Activated B cell treated with CpG ODN at 0.5 μM for 24 hours (primary cell): Measurements from ENCODE around the gene KCNK10. TPM values are rescaled to one million over a fixed set of nuclear protein-coding genes. Genes with fewer than 3 reads are reported as not detected.

Experiments used
- ATAC-seq: fragments of 200-7000 bp; cut with Tn5 transposase; one replicate; pipeline ENCODE4 v1.10.0; 2021; ENCODE audit warnings: low read depth, mild to moderate bottlenecking, moderate library complexity
- CTCF ChIA-PET: fragments of 350-600 bp; sonication (Branson Sonifier 250); formaldehyde crosslinking; loops from one replicate; lab custom pipeline; 2021; ENCODE audit warnings: antibody characterized with exemption; lab: Charles Lee
- POLR2A ChIA-PET: fragments of 350-600 bp; sonication (Branson Sonifier 250); formaldehyde crosslinking; loops from one replicate; lab custom pipeline; 2021; ENCODE audit warnings: antibody characterized with exemption; lab: Charles Lee
- DNase-seq: peaks from one replicate; pipeline ENCODE4 v3.0.0; 2022
- H3K27ac Mint-ChIP-seq: one replicate; pipeline ENCODE4 v1.8.0; 2020; ENCODE audit warnings: mixed read lengths
- H3K27me3 Mint-ChIP-seq: one replicate; pipeline ENCODE4 v1.8.0; 2021; ENCODE audit warnings: mixed read lengths
- H3K36me3 Mint-ChIP-seq: one replicate; pipeline ENCODE4 v1.8.0; 2021; ENCODE audit warnings: low read depth, mixed read lengths
- H3K4me1 Mint-ChIP-seq: one replicate; pipeline ENCODE4 v1.8.0; 2021; ENCODE audit warnings: mixed read lengths
- H3K4me3 Mint-ChIP-seq: one replicate; pipeline ENCODE4 v1.8.0; 2020; ENCODE audit warnings: mild to moderate bottlenecking, mixed read lengths
- H3K9me3 Mint-ChIP-seq: one replicate; pipeline ENCODE4 v1.8.0; 2020; ENCODE audit warnings: mixed read lengths
- intact Hi-C: fragments of 100-400 bp; cut with micrococcal nuclease; formaldehyde crosslinking; loops from one replicate; pipeline ENCODE4 v1.15.1; 2024
- total RNA-seq: library from RNA; stranded (reverse); gene quantifications from 2 replicates; pipeline ENCODE4 v1.2.3, GENCODE V29; 2022
- TF ChIP-seq, protein P1 (sequence below): fragments of 200-600 bp; IDR thresholded peaks from one replicate; pipeline ENCODE4 v1.8.0; 2022; ENCODE audit warnings: antibody characterized with exemption, mild to moderate bottlenecking

KCNK10 gene
- total RNA-seq, 1 donor from 2014 or later = 0.13 TPM

GRCh38 chr14:88251650-88252049, 71.4 kb downstream of the KCNK10 start:
- H3K9me3 Mint-ChIP-seq = no peaks in the 10 kb centered on the region
- DNase-seq (no peak), ATAC-seq (no peak)
- H3K4me3 Mint-ChIP-seq = no peak overlapping the region
- peaks cover 12% of the 10 kb centered on the region for H3K27me3 Mint-ChIP-seq
- no peak overlapping the region for H3K27ac Mint-ChIP-seq
- intact Hi-C loops = no loop called here
- H3K36me3 Mint-ChIP-seq = no peaks in the 10 kb centered on the region
- ChIA-PET POLR2A (no interaction called here), CTCF (no interaction called here)
- TF ChIP-seq, protein P1, sequence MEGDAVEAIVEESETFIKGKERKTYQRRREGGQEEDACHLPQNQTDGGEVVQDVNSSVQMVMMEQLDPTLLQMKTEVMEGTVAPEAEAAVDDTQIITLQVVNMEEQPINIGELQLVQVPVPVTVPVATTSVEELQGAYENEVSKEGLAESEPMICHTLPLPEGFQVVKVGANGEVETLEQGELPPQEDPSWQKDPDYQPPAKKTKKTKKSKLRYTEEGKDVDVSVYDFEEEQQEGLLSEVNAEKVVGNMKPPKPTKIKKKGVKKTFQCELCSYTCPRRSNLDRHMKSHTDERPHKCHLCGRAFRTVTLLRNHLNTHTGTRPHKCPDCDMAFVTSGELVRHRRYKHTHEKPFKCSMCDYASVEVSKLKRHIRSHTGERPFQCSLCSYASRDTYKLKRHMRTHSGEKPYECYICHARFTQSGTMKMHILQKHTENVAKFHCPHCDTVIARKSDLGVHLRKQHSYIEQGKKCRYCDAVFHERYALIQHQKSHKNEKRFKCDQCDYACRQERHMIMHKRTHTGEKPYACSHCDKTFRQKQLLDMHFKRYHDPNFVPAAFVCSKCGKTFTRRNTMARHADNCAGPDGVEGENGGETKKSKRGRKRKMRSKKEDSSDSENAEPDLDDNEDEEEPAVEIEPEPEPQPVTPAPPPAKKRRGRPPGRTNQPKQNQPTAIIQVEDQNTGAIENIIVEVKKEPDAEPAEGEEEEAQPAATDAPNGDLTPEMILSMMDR = no peak
- H3K4me1 Mint-ChIP-seq = no peaks in the 10 kb centered on the region

DNA sequence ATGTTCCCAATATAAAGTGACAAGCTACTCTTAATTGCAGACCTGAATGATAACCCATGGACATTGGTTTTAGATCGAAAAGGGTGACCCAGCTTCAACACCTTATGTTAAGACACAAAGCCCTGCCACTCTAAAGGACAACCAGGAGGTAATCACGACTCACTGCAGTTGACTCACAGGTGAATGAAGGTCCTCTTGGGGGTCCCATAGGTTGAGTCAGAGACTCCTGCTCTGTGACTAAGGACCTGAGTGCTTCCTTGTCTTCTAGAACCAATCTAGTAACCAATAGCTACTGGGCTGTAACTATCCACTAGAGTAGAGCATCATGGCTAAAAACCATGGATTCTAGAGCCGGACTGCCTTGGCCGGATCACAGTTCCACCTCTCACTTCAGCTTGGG, 73.8 kb downstream of the KCNK10 start:
- Mint-ChIP-seq H3K27ac (no peak overlapping the region), H3K27me3 (peaks cover 18% of the 10 kb centered on the region), H3K36me3 (no peaks in the 10 kb centered on the region), H3K4me3 (no peak overlapping the region), H3K9me3 (no peaks in the 10 kb centered on the region), H3K4me1 (no peaks in the 10 kb centered on the region)
- DNase-seq (no peak), ATAC-seq (no peak)
- intact Hi-C loops = no loop called here
- CTCF ChIA-PET = no interaction called here
- POLR2A ChIA-PET = no interaction called here
- TF ChIP-seq, protein P1 = no peak

DNA sequence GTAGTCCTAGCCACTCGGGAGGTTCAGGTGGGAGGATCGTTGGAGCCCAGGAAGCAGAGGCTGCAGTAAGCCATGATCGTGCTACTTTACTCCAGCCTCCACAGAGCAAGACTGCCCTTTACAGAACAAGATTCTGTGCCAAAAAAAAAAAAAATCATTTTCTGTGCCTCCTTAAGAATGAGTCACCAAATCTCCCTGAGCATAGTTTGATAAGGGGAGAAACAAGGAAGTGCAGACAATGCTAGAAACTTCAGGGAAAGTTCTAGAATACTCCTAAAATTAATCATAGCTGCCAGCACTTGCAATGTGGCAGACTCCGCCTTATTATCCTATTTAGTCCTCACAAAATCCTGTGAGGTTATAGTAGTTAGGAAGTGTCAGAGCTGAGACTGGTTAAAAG, 74.5 kb downstream of the KCNK10 start:
- H3K27me3 Mint-ChIP-seq = peaks cover 17% of the 10 kb centered on the region
- ChIA-PET POLR2A (no interaction called here), CTCF (no interaction called here)
- TF ChIP-seq, protein P1 = no peak
- H3K4me3 Mint-ChIP-seq = no peak overlapping the region
- H3K4me1 Mint-ChIP-seq = no peaks in the 10 kb centered on the region
- no peak for ATAC-seq
- H3K27ac Mint-ChIP-seq = no peak overlapping the region
- no peaks in the 10 kb centered on the region for H3K9me3 Mint-ChIP-seq
- no peak for DNase-seq
- no peaks in the 10 kb centered on the region for H3K36me3 Mint-ChIP-seq
- intact Hi-C loops = no loop called here

DNA sequence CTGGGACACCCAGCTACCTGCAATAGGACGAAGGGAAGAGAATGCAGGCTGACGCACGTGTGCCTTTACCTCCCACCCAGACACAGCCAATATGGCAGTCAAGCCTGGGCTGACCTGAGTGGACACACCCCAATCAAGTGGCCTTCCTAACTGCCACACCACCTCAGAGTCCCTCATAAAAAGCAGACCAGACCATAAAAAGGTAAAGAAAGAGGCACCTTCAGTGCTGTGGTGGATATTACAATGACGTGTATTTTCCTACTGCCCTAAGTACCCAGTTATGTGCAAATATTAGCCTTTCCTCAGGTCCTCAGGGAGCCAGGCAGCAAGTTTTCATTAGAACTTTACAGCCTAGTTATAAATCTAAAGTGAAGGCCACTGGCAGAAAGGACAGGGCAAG, 75.8 kb downstream of the KCNK10 start:
- H3K4me3 Mint-ChIP-seq = no peak overlapping the region
- ATAC-seq (no peak), DNase-seq (no peak)
- TF ChIP-seq, protein P1 = no peak
- POLR2A ChIA-PET = no interaction called here
- H3K27me3 Mint-ChIP-seq = peaks cover 17% of the 10 kb centered on the region
- no peaks in the 10 kb centered on the region for H3K36me3 Mint-ChIP-seq
- intact Hi-C loops = no loop called here
- no peak overlapping the region for H3K27ac Mint-ChIP-seq
- H3K4me1 Mint-ChIP-seq = no peaks in the 10 kb centered on the region
- CTCF ChIA-PET = no interaction called here
- no peaks in the 10 kb centered on the region for H3K9me3 Mint-ChIP-seq

- ChIA-PET POLR2A (no interaction called here), CTCF (no interaction called here)
- Mint-ChIP-seq H3K27me3 (peaks cover 11% of the 10 kb centered on the region), H3K4me1 (no peaks in the 10 kb centered on the region), H3K36me3 (no peaks in the 10 kb centered on the region), H3K27ac (no peak overlapping the region), H3K4me3 (no peak overlapping the region), H3K9me3 (no peaks in the 10 kb centered on the region)
- intact Hi-C loops = no loop called here
- TF ChIP-seq, protein P1 = no peak
- no peak for ATAC-seq
- DNase-seq = no peak
Measured at GRCh38 chr14:88245321-88245720, 77.7 kb downstream of the KCNK10 start.
